ENCODE results near the gene GBF1. TPM values are rescaled to one million over a fixed set of nuclear protein-coding genes. Genes with fewer than 3 reads are reported as not detected.

Gene GBF1
- total and polyA plus RNA-seq, 2 of the 13 experiments (the other 11 are each of a cell fraction or from before 2014, with no cell fraction given): 17.1 to 21.9 TPM

DNA sequence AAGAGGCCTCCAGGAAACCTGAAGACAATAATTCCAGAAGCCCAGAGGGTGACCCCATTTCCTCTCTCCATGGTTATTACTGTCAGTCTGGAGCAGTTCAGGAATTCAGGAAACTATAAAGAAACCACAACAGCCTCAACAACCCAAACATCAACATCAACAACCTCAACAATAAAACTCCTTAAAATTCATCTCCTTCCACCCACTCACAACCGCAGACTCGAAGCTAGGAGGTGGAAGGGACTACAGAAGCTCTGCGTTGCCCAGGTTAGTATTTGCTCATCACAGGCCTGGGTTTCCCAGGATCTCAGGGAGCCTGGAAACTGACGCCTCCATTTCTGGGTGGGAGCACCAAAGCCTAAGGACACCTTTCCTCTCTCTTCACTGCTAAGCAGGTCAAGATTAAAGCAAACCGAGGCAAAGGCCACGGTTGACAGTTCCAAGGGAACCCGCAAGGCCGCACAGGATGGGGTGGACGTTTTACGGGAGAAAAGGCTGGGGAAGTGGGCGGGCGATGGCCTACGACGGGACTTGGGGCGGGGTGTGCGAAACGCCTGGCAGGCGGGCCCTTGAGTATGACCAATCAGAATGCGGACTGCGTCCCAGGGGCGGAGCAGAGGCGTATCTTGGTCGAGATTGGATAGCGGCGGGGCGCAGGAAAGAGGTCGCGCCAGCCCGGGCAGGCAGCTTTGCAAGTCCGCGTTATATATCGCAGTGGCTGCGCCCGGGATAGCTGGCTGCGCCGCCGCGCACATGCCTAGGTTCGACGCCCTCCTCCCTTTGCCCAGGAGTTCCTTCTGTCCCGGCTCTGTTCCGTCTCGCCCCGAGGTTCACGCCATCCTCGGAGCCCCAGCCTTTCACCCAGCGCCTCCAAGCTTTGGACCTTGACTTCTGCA lies 19.4 kb upstream of the GBF1 start, which contains the start of gene ELOVL3 (continued):
- peak; percentile 79; the same call in 1 of the 2 replicates for TF ChIP-seq CSRNP1 (CRISPR knock-in tag; IDR thresholded peaks at IDR 0.05)
- 0 out of 2 replicates have a peak, but pooled peaks have one; percentile 59 for TF ChIP-seq ZNF225 (CRISPR knock-in tag; IDR thresholded peaks at IDR 0.05)
- TF ChIP-seq ZNF678 (CRISPR knock-in tag; IDR thresholded peaks at IDR 0.05): peak; percentile 97
- peak; percentile 55; the same call in 1 of the 2 replicates for TF ChIP-seq TRAFD1 (CRISPR knock-in tag; IDR thresholded peaks at IDR 0.05; ENCODE audit: borderline replicate concordance)
- peak; percentile 77; the same call in 1 of the 2 replicates for TF ChIP-seq ZNF768 (CRISPR knock-in tag; IDR thresholded peaks at IDR 0.05)
- TF ChIP-seq HOXA3 (CRISPR knock-in tag; IDR thresholded peaks at IDR 0.05): peak; percentile 74
- TF ChIP-seq NFE2 (CRISPR knock-in tag; IDR thresholded peaks at IDR 0.05): no peak
- TF ChIP-seq RAD21 (CRISPR knock-in tag; IDR thresholded peaks at IDR 0.05): peak; percentile 20
- peak; percentile 80 for TF ChIP-seq ZGPAT (CRISPR knock-in tag; IDR thresholded peaks at IDR 0.05)
- peak; percentile 84 for TF ChIP-seq REXO4 (CRISPR knock-in tag; IDR thresholded peaks at IDR 0.05; ENCODE audit: borderline replicate concordance)
- peak; percentile 84 for TF ChIP-seq BRF2 (CRISPR knock-in tag; IDR thresholded peaks at IDR 0.05)
- TF ChIP-seq DNMT3B (CRISPR knock-in tag; conservative IDR thresholded peaks at IDR 0.05): 0 out of 2 replicates have a peak, but pooled peaks have one; percentile 61
- peak; percentile 92; the same call in 1 of the 2 replicates for TF ChIP-seq ZNF30 (CRISPR knock-in tag; IDR thresholded peaks at IDR 0.05)
- TF ChIP-seq BRCA1 (CRISPR knock-in tag; IDR thresholded peaks at IDR 0.05): peak; percentile 64; the same call in 1 of the 2 replicates
- TF ChIP-seq ZNF761 (CRISPR knock-in tag; conservative IDR thresholded peaks at IDR 0.05): peak; percentile 80; the same call in 1 of the 2 replicates
- peak; percentile 71; the same call in 1 of the 2 replicates for TF ChIP-seq CBFB (CRISPR knock-in tag; IDR thresholded peaks at IDR 0.05)
- peak; percentile 62; the same call in 1 of the 2 replicates for TF ChIP-seq EED (CRISPR knock-in tag; IDR thresholded peaks at IDR 0.05)
- no peak for TF ChIP-seq ARID3A (IDR thresholded peaks at IDR 0.05; ENCODE audit: low read depth, low read length)
- TF ChIP-seq ZNF136 (CRISPR knock-in tag; IDR thresholded peaks at IDR 0.05; ENCODE audit: low read depth): peak; percentile 94
- peak; percentile 78; the same call in 1 of the 2 replicates for TF ChIP-seq MEIS2 (CRISPR knock-in tag; IDR thresholded peaks at IDR 0.05)
- peak; percentile 46; the same call in 1 of the 2 replicates for TF ChIP-seq ZBTB20 (CRISPR knock-in tag; IDR thresholded peaks at IDR 0.05; ENCODE audit: borderline replicate concordance, low read depth)
- no peak for TF ChIP-seq PLRG1 (conservative IDR thresholded peaks at IDR 0.05)
